BLaER1 treated with 17β-estradiol and CSF1 and Interleukin-3, amounts not matched to agents 10 nM and 100 nM (cell line): ENCODE measurements around the gene G2E3.
"Not testable (repeated sequence)": the region's sequence is repeated elsewhere in the genome, so short reads cannot be mapped to it uniquely, and the experiment has no call there.

ENCODE experiments used
- H3K27ac ChIP-seq, 11 experiments: shearing (Covaris generic); formaldehyde crosslinking; 2 replicates each; pipeline ENCODE4 v1.8.1; 2022
- H3K27me3 ChIP-seq, 11 experiments: shearing (Covaris generic); formaldehyde crosslinking; 2 replicates each; pipeline ENCODE4 v1.8.1; 2022
- H3K36me3 ChIP-seq, 11 experiments: shearing (Covaris generic); formaldehyde crosslinking; 2 replicates each; pipeline ENCODE4 v1.8.1; 2022
- H3K4me1 ChIP-seq, 10 experiments: shearing (Covaris generic); formaldehyde crosslinking; 2 replicates each; pipeline ENCODE4 v1.8.1; 2022
- H3K4me2 ChIP-seq, 11 experiments: shearing (Covaris generic); formaldehyde crosslinking; 2 replicates each; pipeline ENCODE4 v1.8.1; 2022
- H3K4me3 ChIP-seq, 10 experiments: shearing (Covaris generic); formaldehyde crosslinking; 2 replicates each; pipeline ENCODE4 v1.8.1; 2022
- H3K9ac ChIP-seq, 11 experiments: shearing (Covaris generic); formaldehyde crosslinking; 2 replicates each; pipeline ENCODE4 v1.8.1; 2022
- H3K9me3 ChIP-seq, 11 experiments: shearing (Covaris generic); formaldehyde crosslinking; replicated peaks in 1 of 11; 2 replicates each; pipeline ENCODE4 v1.8.1; 2022
- H4K20me1 ChIP-seq, 11 experiments: shearing (Covaris generic); formaldehyde crosslinking; 2 replicates each; pipeline ENCODE4 v1.8.1; 2022
- Cebpa-rat ChIP-seq, 11 experiments: shearing (Covaris generic); IDR thresholded peaks; 2 replicates each; pipeline ENCODE4 v1.8.1; 2022

The G2E3 gene

GRCh38 chr14:30623412-30624131 lies 64.6 kb downstream of the G2E3 start:
- H3K27me3 ChIP-seq: no peaks in the 10 kb centered on the region
- H3K9ac ChIP-seq: peak overlapping the region in 9 of 11 experiments; percentile 82 to 94 (median 89); a peak in 15 of 22 replicates
- no peaks in the 10 kb centered on the region for H3K9me3 ChIP-seq
- no peak for TF ChIP-seq Cebpa-rat (IDR thresholded peaks at IDR 0.05)
- H3K4me2 ChIP-seq: peak overlapping the region; percentile 79 to 97 (median 86)
- H3K4me1 ChIP-seq: peaks cover 32 to 48% (median 39%) of the 10 kb centered on the region in 10 experiments
- H4K20me1 ChIP-seq: peaks cover 3 to 48% (median 32%) of the 10 kb centered on the region in 11 experiments; a peak in 16 of 22 replicates
- peak overlapping the region; percentile 70 to 87 (median 76) for H3K4me3 ChIP-seq
- peak overlapping the region in 1 of 11 experiments; percentile 90; a peak in 1 of 22 replicates for H3K27ac ChIP-seq
- peaks cover 0 to 24% (median 10%) of the 10 kb centered on the region in 11 experiments; a peak in 8 of 22 replicates for H3K36me3 ChIP-seq

GRCh38 chr14:30624132-30624423 lies 65.1 kb downstream of the G2E3 start:
- no peaks in the 10 kb centered on the region for H3K27me3 ChIP-seq
- no peak overlapping the region for H3K9ac ChIP-seq
- H3K9me3 ChIP-seq: no peaks in the 10 kb centered on the region
- peaks cover 0 to 30% (median 10%) of the 10 kb centered on the region in 11 experiments; a peak in 8 of 22 replicates for H3K36me3 ChIP-seq
- no peak overlapping the region for H3K27ac ChIP-seq
- peaks cover 32 to 46% (median 39%) of the 10 kb centered on the region in 10 experiments for H3K4me1 ChIP-seq
- peak overlapping the region in 2 of 10 experiments; percentile 74 to 85; a peak in 3 of 20 replicates for H3K4me3 ChIP-seq
- H4K20me1 ChIP-seq: peaks cover 3 to 53% (median 33%) of the 10 kb centered on the region in 11 experiments; a peak in 16 of 22 replicates
- H3K4me2 ChIP-seq: peak overlapping the region; percentile 41 to 92 (median 86)
- TF ChIP-seq Cebpa-rat (IDR thresholded peaks at IDR 0.05): no peak

- no peak for TF ChIP-seq Cebpa-rat (IDR thresholded peaks at IDR 0.05)
These were observed 66.6 kb downstream of the G2E3 start for GRCh38 chr14:30625533-30625932.

GRCh38 chr14:30629432-30629831 lies 70.5 kb downstream of the G2E3 start:
- H3K9me3 ChIP-seq, H3K4me2 ChIP-seq, H3K4me3 ChIP-seq, H3K9ac ChIP-seq, H3K27me3 ChIP-seq, H3K27ac ChIP-seq, H3K4me1 ChIP-seq: not testable (repeated sequence)
- Histone ChIP-seq H4K20me1 (peaks cover 3 to 88% (median 37%) of the 10 kb centered on the region in 11 experiments; a peak in 16 of 22 replicates), H3K36me3 (peaks cover 24 to 83% (median 50%) of the 10 kb centered on the region in 11 experiments)

More at GRCh38 chr14:30625533-30625932, 66.6 kb downstream of the G2E3 start:
- H3K4me2 ChIP-seq: peak overlapping the region in 2 of 11 experiments; percentile 24 to 33; a peak in 2 of 22 replicates
- peaks cover 2 to 44% (median 14%) of the 10 kb centered on the region in 11 experiments; a peak in 20 of 22 replicates for H3K36me3 ChIP-seq
- peaks cover 3 to 63% (median 33%) of the 10 kb centered on the region in 11 experiments; a peak in 16 of 22 replicates for H4K20me1 ChIP-seq
- H3K4me1 ChIP-seq: peaks cover 23 to 32% (median 28%) of the 10 kb centered on the region in 10 experiments
- no peaks in the 10 kb centered on the region for H3K27me3 ChIP-seq
- H3K9me3 ChIP-seq: no peaks in the 10 kb centered on the region
- no peak overlapping the region for H3K9ac ChIP-seq
- H3K4me3 ChIP-seq: no peak overlapping the region
- H3K27ac ChIP-seq: no peak overlapping the region

GRCh38 chr14:30630248-30630647 lies 71.3 kb downstream of the G2E3 start:
- Histone ChIP-seq H3K27ac (no peak overlapping the region), H3K4me2 (no peak overlapping the region), H3K27me3 (no peaks in the 10 kb centered on the region), H3K9me3 (no peaks in the 10 kb centered on the region), H3K4me1 (peaks cover 0 to 3% (median 0%) of the 10 kb centered on the region in 10 experiments; a peak in 1 of 20 replicates), H3K36me3 (peaks cover 32 to 91% (median 59%) of the 10 kb centered on the region in 11 experiments), H3K4me3 (no peak overlapping the region), H4K20me1 (peaks cover 3 to 84% (median 33%) of the 10 kb centered on the region in 11 experiments; a peak in 16 of 22 replicates), H3K9ac (no peak overlapping the region)
- TF ChIP-seq Cebpa-rat (IDR thresholded peaks at IDR 0.05): no peak

- H3K9me3 ChIP-seq: no peaks in the 10 kb centered on the region
- TF ChIP-seq Cebpa-rat (IDR thresholded peaks at IDR 0.05): no peak
- no peaks in the 10 kb centered on the region for H3K4me1 ChIP-seq
- peaks cover 0 to 78% (median 10%) of the 10 kb centered on the region in 11 experiments; a peak in 11 of 22 replicates for H4K20me1 ChIP-seq
- no peak overlapping the region for H3K4me2 ChIP-seq
- H3K27me3 ChIP-seq: no peaks in the 10 kb centered on the region
- H3K9ac ChIP-seq: no peak overlapping the region
- H3K4me3 ChIP-seq: no peak overlapping the region
- no peak overlapping the region for H3K27ac ChIP-seq
- peaks cover 38 to 95% (median 72%) of the 10 kb centered on the region in 11 experiments for H3K36me3 ChIP-seq
These were observed 73.8 kb downstream of the G2E3 start for GRCh38 chr14:30632730-30633129.

- H3K9ac ChIP-seq: no peak overlapping the region
- TF ChIP-seq Cebpa-rat (IDR thresholded peaks at IDR 0.05): no peak
- no peak overlapping the region for H3K27ac ChIP-seq
- H3K27me3 ChIP-seq: no peaks in the 10 kb centered on the region
- H4K20me1 ChIP-seq: peaks cover 0 to 27% (median 0%) of the 10 kb centered on the region in 11 experiments; a peak in 3 of 22 replicates
- H3K9me3 ChIP-seq: peaks cover 2 to 12% (median 8%) of the 10 kb centered on the region in 11 experiments
- no peak overlapping the region for H3K4me3 ChIP-seq
- H3K4me1 ChIP-seq: no peaks in the 10 kb centered on the region
- H3K36me3 ChIP-seq: peaks cover 37 to 98% (median 79%) of the 10 kb centered on the region in 11 experiments
- no peak overlapping the region for H3K4me2 ChIP-seq
These were observed 80.0 kb downstream of the G2E3 start for GRCh38 chr14:30638926-30639325.

- no peak overlapping the region for H3K4me3 ChIP-seq
- H3K4me2 ChIP-seq: no peak overlapping the region
- peaks cover 40 to 98% (median 79%) of the 10 kb centered on the region in 11 experiments for H3K36me3 ChIP-seq
- no peaks in the 10 kb centered on the region for H3K4me1 ChIP-seq
- H3K9ac ChIP-seq: no peak overlapping the region
- no peak for TF ChIP-seq Cebpa-rat (IDR thresholded peaks at IDR 0.05)
- no peaks in the 10 kb centered on the region for H3K27me3 ChIP-seq
- H3K27ac ChIP-seq: no peak overlapping the region
- H3K9me3 ChIP-seq: peaks cover 24 to 35% (median 28%) of the 10 kb centered on the region in 11 experiments
- peaks cover 0 to 24% (median 0%) of the 10 kb centered on the region in 11 experiments; a peak in 5 of 22 replicates for H4K20me1 ChIP-seq
These were observed 82.2 kb downstream of the G2E3 start for GRCh38 chr14:30641207-30641606.

- not testable (repeated sequence) for H3K27ac ChIP-seq, H3K4me3 ChIP-seq, H3K4me2 ChIP-seq, H3K27me3 ChIP-seq, H3K9ac ChIP-seq, H3K4me1 ChIP-seq
- peaks cover 56 to 96% (median 79%) of the 10 kb centered on the region in 11 experiments for H3K36me3 ChIP-seq
- peaks cover 0 to 17% (median 0%) of the 10 kb centered on the region in 11 experiments; a peak in 5 of 22 replicates for H4K20me1 ChIP-seq
- H3K9me3 ChIP-seq: peaks cover 24 to 35% (median 28%) of the 10 kb centered on the region in 11 experiments
These were observed 85.5 kb downstream of the G2E3 start for GRCh38 chr14:30644462-30644861.
